ENCODE data around the gene MAN1C1. TPM values are rescaled to one million over a fixed set of nuclear protein-coding genes. Genes with fewer than 3 reads are reported as not detected.

Gene MAN1C1
- total RNA-seq, 1 experiment from 2014 or later: 0.63 TPM

GRCh38 chr1:25803368-25803767 lies 186.8 kb downstream of the MAN1C1 start:
- no peak for DNase-seq (ENCODE audit: low read depth)

DNA sequence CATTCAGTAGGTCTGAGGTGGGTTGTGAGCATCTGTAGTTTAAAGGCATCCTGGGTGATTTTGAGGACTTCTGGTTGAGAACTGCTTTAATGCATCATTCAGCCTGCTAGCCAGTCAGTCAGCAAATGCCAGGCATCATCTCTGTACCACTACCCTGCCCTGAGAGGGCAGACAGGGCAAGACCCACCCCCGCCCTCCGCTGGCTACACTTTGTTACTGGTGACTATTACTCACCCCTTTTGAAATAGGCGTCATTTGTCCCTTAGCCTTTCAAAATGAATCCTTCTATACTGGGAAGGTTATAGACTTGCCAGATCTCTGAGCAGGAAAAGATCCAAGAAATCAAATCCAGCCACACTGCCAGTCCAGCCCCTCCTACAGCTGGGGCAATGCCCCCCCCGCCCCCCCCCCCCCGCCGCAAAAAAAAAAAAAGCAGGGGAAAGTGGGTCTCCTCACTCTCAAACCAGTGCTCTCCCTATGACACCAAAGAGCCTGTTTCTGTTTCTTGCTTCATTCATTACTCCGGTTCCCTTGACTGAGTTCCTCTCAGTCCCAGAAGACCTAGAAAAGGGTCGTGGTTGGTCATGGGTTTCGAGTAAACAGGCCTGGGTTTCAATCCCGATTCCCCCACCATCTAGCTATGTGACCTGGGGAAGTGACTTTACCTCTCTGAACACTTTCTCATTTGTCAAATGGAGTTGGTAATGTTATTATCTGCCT lies 187.8 kb downstream of the MAN1C1 start:
- DNase-seq (ENCODE audit: low read depth): no peak

DNA sequence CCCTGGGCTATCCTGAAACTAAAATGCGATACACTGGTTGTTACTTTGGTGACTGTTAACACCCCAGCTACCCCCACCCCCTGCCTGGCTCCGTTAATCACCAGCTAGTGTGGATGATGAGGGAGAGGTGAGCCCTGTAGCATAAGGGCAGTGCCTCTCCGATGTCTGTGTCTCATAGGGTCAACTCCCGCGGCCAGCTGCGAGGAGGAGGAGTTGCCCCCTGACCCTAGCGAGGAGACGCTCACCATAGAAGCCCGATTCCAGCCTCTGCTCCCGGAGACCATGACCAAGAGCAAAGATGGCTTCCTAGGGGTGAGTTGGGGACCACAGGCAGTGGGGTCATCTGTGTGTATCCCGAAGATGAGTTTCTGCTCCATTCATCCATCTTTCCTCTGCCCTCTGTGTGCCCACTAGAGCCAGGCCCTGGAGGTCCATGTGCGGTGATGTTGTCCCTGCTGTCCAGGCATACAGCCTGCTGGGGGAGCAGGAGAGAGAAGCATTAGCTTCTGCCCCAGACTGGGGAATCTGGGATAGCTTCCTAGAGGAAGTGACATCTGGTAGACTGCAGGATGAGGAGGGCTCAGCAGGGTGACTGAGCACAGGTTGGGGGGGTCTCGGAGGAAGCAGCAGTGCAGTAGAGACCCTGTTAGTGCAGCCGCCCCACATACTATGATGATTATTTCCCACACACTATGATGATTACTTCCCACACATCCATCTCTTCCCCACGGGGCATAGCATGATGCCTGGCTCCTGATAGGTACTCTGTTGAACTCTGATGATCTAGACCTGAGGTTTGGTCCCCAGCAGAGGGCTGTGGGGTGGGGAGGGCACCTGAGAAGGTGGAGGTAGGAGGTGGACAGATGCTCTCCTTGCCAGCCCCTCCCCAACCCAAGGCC lies 188.6 kb downstream of the MAN1C1 start:
- DNase-seq (ENCODE audit: low read depth): no peak

DNA sequence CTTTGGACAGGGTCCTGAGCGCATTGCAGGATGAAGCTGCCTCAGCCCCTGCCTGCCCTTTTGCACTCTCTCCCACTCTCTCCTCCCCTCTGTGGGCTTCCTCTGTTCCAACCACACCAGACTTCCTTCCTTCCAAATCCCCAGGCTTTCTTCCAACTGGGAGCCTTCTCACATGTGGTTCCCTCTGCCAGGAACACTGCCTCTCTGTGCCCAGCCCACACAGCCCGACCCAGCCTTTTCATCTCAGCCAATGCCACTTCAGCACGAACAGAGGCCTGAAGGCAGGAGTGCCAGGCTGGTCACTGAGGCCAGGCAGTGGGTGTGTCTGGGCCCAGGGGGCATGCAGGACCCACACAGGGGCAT lies 189.3 kb downstream of the MAN1C1 start:
- DNase-seq (ENCODE audit: low read depth): no peak

DNA sequence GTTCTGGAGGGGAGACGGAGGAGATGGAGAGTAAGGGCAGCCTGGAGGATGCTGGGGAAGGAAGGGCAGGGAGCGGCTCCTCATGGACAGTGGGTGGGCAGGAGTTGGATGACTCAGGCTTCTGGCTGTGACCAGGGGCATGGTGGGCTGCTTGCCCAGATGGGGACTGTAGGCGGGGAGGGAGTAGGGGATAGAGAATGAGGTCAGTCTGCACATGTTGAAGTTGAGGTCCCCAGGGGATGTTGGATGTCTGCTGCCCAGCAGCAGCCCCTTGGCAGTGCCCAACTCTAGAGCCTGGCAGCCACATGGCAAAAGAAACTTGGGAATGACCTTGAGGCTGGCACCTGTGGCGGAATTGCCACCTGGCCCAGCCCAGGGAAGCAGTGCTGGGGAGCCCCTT lies 189.8 kb downstream of the MAN1C1 start:
- DNase-seq (ENCODE audit: low read depth): peak; percentile 60

DNA sequence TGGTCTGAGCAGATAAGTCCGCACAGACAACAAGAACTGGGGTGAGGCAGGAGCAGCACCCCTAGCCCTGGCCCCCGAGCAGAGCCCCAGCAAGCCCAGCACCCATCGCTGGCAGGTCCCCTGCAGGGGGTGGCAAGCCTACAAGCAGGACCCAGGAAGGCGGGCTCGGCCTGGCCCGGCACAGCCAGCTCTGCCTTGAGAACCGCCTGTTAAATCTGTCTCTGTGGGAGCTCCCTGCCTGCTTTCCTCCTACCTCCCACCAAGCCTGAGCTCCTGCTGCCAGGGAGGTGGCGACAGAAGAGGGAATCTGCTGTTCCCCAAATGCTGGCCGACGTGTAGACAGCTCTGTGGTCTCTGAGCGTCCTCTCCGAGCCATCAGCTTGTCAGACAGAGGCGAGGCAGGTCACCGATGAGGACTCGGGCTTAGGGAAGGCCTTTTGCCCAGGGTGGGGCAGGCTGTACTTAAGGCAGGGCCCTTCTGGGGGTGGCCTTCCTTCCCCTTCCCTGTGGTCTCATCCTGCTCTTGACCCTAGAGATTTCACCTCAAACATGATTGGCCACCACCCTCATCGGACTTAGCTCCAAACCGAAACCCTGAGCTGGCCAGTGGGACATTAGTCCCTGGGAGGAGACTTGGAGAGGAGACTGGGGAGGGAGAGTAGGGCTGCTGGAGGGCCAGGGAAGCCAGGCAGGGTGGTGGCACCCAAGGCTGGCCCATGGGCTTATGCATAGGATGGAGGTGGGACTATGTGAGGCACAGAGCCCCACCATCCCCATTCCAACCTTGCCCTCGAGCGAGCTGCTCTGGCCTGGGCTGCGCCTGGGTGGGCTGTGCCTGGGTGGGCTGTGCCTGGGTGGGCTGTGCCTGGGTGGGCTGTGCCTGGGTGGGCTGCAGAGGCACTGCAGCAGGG lies 191.1 kb downstream of the MAN1C1 start:
- DNase-seq (ENCODE audit: low read depth): no peak

GRCh38 chr1:25808481-25809244 lies 192.1 kb downstream of the MAN1C1 start:
- no peak for DNase-seq (ENCODE audit: low read depth)

DNA sequence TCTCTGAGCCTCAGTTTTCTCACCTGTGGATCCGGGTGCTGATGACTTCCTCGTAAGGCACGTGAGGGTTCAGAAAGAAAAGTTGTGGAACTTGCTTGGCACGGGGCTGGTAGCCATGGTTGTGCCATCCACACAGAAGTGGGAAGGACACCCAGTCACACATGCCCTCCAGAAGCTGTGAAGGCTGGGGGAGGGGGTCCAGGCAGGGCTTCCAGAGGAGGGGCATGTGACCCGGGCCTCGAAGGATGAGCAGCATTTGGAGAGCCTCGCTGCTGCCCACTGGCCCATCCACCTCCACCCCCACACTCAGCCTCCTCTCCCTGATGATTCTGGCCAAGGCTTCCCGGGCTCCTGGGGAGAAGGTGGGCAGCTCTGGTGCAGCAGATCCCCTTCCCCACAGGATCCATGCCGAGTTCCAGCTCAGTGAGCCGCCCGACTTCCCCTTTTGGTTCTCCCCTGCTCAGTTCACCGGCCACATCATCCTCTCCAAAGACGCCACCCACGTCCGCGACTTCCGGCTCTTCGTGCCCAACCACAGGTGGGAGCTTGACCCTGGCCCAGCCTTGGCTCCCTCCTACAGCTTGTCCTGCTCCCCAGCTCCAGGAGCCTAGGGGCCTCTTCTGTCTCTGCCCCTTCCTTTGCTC lies 192.8 kb downstream of the MAN1C1 start:
- no peak for DNase-seq (ENCODE audit: low read depth)

DNA sequence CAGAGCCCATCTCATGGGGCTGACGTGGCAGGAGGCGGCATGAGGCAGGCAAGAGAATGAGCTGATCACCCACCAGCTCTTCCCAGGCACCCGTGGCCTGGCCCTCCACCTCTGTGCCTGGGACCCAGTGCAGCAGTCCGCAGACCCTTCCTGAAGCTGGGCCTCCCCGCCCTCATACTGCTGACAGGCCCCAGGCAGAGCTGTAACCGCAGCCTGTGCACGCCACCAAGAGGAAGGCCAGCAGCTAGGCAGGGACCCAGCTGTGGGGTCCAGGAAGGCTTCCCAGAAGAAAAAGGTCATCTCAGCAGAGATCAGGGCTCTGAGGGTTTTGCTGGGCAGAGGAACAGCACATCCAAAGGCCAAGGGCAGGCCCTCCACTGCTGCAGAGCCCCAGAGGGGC lies 193.3 kb downstream of the MAN1C1 start:
- DNase-seq (ENCODE audit: low read depth): no peak

DNA sequence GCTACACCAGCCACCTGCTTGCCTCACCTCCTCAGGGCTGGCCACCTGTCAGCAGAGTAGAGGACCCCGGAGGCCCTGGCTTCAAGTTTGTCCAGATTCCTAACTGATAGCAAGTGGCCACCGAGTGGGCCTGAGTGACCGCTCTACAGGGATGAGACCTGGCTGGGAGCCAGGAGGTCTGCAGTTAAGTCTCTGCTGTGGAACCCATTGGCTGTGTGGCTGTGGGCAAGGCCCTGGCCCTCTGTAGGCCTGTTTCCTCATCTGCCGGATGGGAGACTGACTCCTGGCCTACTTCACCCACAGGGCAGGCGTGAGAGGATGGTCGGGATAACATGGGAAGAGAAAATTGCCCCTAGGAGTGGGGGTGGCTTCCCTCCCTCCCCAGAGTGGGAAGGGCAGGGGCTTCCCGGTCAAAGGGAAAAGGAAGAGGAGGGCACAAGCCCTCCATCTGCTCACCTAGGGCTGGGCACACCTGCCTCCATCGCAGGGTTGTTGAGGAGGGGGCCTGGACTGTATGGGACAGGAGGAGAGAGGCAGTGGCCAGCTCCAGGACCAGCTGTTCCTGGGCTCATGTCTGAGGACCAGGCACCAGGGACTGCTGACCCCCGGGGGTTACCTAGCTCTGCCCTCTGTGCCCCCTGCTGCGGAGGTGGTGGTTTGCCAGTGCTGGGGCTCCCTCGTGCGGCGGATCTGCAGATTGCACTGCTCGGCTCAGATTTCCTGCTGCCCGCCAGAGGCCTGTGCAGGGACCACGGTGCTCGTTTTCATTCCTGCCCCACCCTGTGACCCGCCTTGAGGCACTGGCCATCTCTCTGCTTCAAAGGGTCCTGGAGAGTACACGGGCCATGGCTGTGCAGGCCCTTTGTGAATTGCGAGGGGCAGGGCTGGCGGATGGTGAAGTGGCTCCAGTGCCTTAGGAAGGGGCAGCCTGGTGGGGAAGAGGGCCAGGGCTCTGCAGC lies 194.0 kb downstream of the MAN1C1 start:
- peak; percentile 69 for DNase-seq (ENCODE audit: low read depth)

GRCh38 chr1:25811384-25812082 lies 194.9 kb downstream of the MAN1C1 start:
- DNase-seq (ENCODE audit: low read depth): no peak

GRCh38 chr1:25813071-25813733 lies 196.6 kb downstream of the MAN1C1 start:
- no peak for DNase-seq (ENCODE audit: low read depth)

DNA sequence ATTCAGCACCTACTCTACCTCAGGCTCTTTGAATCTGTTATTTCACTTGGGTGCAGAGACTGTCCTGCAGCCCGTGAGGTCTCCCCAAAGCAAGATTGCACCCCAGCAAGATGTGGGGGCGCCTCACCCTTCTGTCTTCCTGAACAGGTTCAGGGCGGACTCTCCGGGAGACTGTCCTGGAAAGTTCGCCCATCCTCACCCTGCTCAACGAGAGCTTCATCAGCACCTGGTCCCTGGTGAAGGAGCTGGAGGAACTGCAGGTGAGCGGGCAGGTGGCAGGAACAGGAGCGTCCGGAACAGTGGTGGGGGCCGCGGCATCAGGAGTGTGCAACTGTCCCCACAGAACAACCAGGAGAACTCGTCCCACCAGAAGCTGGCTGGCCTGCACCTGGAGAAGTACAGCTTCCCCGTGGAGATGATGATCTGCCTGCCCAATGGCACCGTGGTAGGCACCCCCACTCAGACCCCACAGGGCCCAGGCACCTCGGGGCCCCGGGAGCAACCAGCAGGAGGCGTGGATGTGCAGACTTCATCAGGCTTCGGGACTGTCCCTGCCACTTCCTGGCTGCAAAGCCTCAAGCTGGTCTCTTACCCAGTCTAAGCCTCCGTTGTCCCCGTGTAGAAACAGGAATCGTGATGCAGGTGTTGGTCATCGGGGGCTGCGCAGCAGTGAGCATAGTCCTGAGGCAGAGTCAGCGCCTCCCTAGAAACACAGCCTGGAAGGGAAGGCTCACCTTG lies 197.3 kb downstream of the MAN1C1 start:
- DNase-seq (ENCODE audit: low read depth): no peak

- no peak for DNase-seq (ENCODE audit: low read depth)
Measured at GRCh38 chr1:25814549-25815087, 198.0 kb downstream of the MAN1C1 start.

DNA sequence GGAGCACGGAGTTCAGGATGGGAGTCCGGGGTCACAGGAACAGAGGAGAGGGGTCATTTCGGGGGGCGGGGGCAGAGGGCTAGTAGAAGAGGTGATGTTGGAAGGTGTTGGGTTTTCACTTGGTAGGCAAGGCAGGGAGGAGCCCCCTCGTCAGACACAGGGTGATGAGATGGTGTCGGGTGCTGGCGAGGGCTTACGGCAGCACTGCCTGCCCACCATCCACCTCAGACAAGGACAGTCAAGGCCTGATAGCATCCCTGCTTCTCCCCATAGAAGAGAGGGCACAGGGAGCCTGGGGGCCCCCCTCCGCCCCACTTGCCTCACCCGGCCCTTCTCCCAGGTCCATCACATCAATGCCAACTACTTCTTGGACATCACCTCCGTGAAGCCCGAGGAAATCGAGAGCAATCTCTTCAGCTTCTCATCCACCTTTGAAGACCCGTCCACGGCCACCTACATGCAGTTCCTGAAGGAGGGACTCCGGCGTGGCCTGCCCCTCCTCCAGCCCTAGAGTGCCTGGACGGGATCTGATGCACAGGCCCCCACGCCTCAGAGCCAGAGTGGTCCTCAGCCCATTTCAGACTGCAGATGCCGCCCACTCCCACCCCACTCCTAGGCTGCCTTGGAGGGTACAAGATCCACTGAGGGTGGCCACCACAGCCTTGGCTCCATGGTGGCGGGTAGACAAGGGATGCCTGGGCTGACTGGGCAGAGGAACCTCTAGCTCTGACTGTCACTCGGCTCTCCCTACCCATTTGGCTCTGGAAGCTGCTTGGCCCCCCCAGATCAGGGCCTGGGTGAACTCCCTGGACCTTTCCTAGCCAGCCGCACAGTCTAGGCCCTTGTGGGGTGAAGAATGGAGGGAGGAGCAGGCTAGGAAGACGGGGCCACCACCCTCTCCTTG lies 198.9 kb downstream of the MAN1C1 start:
- no peak for DNase-seq (ENCODE audit: low read depth)

DNA sequence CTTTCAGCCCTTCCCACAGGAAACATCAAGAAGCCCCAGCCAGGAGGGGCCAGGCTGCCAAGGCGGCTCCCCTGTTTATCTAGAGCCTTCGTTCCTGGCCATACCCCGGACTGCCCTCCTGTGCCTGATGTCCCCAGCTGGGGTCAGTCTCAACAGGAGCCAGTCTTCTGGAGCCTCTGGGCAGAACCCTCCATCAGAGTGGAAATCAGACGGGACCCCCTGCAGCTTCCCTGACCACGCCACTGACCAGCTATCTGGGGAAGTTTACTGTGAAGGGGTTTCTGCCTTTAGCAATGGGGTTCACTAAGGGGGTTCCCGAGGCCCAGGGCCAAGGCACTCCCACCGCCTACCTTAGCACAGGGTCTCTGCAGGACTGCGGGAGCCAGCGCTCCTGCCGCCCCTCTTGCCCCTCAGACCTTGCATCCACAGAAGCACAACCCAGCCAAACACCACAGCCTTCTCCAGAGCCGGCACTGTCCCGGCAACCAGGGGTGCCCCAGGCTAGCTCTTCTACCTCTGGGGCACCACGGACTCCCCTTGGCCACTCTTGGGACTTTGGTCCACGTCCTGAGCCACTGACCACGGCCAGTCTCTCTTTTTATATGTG lies 199.6 kb downstream of the MAN1C1 start:
- DNase-seq (ENCODE audit: low read depth): no peak
